ENCODE data around the gene FAM110D.

FAM110D gene

DNA sequence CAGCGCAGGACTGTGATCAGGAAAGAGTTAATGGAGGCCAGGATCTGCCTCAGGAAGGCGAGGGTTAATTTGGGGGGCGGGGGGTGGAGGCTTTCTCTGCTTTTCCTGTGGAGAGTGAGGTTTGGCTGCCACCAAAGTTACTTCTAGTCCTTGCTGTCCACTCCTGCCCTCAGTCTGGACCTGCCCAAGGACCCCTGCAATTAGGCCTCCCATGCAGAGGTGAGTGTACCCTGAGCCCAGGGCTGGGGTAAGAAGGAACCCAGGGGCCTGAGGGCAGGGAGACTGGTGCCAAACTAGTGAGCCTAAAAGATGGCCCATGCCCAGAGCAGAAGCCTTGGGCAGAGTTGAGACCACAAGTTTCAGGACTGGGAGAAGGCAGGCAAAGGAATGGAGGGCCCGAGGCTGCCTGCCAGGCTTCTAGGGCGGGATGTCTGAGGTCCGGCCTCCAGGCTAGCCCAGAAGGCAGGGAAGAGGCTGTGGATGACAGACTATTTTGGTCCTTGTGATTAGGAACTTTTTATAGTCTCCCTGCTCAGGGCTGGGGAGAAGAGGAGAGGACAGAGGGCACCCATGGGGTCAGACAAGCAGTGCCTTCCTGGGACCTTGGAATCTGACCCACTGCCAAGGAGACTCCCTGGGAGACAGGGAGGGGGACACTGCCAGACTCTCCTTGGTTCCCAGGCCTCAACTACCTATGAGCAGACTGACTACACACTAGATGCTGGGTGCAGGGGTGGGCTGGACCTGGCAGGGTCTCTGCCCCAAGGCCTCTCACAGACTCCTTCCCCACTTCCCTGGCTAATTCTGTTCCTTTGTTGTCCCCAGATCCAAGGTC, at the start of gene FAM110D:
FAM110D (plus strand) TSS at position 172 of the 835 bp plus-strand sequence. CDS start 2,213 bp downstream, outside the sequence.
- DNase-seq (ENCODE audit: low spot score), result no peak

DNA sequence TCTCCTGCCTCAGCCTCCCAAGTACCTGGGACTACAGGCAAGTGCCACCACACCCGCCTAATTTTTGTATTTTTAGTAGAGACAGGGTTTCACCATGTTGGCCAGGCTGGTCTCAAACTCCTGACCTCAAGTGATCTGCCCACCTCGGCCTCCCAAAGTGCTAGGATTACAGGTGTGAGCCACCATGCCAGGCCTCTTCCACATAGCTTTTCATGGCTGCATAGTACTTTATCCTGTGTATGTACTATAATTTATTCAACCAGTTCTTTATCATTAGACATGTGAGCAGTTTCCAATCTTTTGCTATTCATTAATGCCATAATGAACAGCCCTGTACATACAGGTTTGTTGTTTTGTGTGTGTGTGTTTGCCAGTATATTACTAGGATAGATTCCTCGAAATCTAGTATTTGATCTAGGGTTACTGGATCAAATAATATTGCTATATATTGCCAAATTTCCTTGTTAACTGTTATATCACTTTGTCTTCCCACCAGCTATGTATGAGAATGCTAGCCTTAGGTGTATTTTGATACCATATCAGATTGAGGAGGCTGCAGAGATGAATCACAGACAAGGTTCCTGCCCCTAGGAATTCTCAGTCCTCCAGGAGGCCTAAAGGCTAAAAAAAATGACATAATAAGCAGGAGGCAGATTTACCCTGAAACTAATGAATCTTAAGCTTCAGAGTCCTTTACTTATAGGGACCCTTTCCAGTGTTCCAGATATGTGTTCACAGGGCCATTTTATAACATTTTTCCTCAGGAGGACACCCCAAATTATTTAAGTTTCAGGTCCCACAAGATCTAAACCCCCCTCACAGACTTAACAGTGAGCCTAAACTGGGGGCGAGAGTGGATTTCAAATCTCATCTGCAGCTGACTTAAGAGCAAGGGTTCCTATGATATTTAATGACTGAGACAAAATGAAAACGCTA, 49.4 kb upstream of the FAM110D start:
- no peak for DNase-seq (ENCODE audit: low spot score)

GRCh38 chr1:26110731-26111529, 47.9 kb upstream of the FAM110D start:
- DNase-seq (ENCODE audit: low spot score), result peak; percentile 76

DNA sequence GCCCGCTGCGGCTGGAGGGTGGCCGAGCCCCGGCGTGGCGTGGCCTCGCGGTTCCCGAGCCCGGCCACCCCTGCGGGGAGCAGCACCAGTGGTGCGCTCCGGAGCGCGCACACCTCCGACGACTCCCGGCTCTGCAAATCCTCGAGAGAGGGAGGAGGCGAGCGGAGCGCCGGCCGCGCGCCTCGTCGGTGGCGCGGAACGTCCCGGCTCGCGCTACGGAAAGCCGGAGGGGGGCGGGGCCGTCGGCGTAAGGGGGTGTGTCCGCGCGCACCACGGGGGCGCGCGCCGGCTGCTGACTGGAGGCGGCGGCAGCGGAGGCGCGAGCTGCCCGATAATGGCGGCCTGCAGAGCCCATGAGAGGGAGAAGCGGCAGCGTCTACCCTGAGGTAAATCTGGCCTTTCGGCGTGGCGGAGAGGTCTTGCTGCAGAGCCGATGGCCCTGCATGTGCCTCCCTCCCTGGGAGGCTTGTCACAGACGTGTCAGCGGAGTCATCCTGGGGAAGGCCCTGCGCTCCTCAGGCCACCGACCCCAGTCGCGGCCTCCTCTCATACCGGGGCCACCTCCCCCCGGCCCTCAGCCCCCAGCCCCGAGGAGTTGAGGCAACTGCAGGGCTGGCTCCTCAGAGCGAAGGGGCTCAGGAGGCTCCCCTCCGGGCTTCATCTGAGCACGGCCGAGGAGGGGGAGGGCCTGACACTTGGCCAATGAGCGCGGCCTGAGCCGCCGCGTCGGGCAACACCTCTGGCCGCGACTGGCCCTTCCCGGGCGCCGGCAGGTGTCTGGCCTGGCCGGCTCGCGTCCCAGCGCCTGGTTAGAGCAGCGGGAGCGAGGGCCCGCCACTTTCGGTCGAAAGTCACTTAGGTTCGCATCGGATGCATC, 47.1 kb upstream of the FAM110D start, which contains the start of gene PDIK1L:
PDIK1L (plus strand) TSS at position 295 of the 877 bp plus-strand sequence. CDS start 2,485 bp downstream, outside the sequence.
- DNase-seq (ENCODE audit: low spot score), result peak; percentile 94

DNA sequence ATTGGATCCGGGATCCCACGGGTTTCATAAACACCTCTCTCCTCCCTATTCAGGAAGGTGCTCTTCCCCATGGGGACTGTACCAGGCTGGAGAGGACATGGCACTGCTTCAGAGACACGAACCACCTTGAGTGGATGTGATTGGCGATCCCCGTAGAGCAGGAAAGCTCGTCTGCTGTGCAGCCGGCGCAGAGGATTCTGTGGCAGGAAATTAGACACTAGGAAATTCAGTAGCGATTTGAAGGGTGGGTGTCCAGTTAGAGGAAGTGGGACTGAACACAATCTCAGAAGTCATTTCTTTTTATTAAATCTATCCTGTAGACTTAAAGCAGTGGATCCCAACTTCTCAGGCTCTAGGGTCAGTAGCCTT, 46.5 kb upstream of the FAM110D start:
- DNase-seq (ENCODE audit: low spot score), result peak; percentile 59

- DNase-seq (ENCODE audit: low spot score), result no peak
Observed at GRCh38 chr1:26114165-26114927, 44.5 kb upstream of the FAM110D start.

GRCh38 chr1:26119892-26120608, 38.8 kb upstream of the FAM110D start:
- peak; percentile 43 for DNase-seq (ENCODE audit: low spot score)

- DNase-seq (ENCODE audit: low spot score), result no peak
Observed at GRCh38 chr1:26121854-26122773, 36.8 kb upstream of the FAM110D start.

DNA sequence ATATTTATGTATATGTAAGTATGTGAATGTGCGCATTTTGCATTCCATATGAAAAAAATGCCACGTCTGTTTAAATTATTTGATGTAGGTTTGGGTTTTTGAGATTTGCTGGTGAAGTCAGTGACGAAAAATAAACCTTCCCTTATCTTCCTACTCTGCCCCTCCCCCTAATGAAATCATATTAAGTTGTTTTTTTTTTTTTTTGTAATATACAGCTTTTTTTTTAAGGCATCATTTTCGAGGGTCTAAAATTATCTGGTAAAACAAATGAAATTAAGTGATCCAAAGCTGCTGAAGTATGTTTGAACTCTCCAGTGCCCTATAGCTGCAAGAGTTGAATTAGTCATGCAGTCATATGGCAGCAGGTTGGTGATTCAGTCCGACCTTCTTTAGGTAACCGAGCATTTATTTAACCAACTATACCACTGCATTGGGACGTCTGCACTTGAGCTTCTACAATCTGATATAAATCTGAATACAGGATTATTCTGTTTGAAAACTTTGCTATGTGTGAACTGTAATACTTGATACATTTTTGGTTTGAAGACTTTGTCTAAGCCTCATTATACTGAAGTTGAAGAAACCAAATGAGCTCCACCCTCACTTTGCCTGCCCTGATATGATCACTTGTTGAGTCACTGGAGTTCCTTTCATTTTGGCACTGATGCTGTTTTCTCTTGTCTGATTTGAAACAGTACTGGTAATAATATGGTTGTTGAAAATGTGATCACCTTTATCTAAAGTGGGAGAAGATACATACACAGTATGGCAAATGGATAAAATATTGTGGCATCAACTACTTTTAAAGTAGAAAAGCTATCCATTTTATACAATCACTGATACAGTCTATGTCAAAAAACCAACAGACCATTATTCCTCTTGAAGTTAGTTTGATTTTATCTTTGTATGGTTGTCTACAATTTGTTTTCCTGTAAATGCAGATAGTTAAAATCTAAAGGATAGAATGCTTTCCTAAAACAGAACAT, 35.6 kb upstream of the FAM110D start:
- DNase-seq (ENCODE audit: low spot score), result no peak

DNA sequence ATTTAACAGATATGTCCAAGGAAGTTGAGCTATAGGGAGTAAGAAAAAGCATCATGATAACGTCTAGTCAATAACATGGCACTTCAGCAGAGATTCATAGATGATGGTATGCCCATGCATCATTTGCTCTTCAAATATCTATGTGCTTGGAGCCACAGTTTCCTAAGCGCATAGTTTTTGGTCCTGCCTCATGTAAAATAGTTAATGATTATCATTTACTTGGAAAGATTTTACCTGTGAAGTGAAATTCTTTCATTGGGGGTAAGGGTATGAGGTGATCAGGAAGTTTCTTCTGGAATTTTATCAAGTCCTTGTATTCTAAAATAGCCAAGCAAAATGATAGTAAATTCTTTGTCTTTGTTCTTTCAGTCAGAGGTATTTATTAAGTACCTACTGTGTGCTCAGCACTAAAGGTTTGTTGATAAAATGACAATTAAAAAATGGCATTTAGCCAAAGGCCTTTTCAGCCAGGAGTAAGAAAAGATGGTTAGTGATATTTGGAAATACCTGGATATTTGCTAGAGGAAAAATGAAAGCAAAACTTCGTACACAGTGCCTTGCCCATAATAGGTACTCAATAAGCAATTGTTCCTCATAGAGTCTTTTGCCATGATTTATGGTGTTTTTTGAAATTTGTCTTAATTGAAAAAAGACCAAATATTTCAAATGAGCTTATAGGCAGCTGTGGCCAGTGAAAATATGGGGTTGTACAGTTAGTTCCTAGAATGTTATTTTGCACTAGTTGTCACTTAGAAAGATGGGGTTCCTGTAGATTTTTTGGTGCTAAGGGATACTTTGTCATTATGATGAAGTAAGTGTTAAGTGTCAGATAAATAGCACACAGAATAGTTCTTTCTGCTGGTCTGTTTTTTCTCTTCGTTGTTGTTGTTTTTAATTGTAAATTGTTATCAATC, 34.2 kb upstream of the FAM110D start:
- no peak for DNase-seq (ENCODE audit: low spot score)

DNA sequence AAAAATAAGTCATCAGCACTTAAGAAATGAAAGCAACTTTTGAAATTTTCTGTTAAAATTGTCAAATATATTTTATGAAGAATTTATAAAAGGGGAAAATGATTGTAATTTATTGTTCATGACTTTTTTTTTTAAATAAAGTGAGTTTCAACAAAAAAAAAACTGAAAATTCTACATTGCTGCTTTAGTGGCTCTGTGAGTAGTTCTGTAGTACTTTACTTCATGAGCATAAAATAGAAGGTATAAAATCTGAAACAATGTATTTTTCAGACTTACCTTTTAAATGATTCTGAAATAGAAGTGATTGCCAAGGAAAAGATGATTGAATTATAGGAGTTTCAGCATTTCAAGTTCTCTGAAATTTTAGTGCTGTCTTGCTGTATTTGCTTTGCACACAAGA, 33.5 kb upstream of the FAM110D start:
- no peak for DNase-seq (ENCODE audit: low spot score)

- DNase-seq (ENCODE audit: low spot score), result no peak
Observed at GRCh38 chr1:26125946-26126320, 32.9 kb upstream of the FAM110D start.

DNA sequence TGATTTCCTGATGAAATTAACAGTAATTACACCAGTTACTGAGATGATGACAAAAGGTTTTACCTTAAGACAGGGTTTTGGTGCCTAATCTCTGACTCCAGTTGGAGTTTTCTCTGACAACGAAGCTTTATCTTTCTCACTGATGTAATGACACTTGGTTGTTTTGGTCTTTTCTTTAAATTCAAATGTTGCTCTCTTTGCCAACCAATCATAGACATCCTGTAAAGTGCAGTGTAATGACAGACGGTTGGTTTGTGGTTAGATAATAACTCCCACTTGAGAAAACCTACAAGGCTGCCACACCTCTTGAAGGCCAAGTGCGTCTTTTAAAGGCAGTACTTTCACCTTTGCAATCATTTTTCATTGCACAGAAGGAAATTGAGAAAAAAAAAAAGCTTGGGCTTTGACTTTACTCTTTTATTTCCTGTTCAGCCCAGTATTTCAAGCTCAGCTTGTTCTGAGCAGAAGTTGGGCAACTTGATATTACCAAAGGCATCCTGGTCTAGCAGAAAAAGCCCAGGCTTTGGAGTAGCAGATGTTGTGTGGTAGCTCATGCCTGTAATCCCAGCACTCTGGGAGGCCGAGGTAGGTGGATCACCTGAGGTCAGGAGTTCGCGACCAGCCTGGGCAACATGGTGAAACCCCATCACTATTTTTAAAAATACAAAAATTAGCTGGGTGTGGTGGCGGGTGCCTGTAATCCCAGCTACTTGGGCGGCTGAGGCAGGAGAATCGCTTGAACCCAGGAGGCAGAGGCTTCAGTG, 32.4 kb upstream of the FAM110D start:
- DNase-seq (ENCODE audit: low spot score), result peak; percentile 90

DNA sequence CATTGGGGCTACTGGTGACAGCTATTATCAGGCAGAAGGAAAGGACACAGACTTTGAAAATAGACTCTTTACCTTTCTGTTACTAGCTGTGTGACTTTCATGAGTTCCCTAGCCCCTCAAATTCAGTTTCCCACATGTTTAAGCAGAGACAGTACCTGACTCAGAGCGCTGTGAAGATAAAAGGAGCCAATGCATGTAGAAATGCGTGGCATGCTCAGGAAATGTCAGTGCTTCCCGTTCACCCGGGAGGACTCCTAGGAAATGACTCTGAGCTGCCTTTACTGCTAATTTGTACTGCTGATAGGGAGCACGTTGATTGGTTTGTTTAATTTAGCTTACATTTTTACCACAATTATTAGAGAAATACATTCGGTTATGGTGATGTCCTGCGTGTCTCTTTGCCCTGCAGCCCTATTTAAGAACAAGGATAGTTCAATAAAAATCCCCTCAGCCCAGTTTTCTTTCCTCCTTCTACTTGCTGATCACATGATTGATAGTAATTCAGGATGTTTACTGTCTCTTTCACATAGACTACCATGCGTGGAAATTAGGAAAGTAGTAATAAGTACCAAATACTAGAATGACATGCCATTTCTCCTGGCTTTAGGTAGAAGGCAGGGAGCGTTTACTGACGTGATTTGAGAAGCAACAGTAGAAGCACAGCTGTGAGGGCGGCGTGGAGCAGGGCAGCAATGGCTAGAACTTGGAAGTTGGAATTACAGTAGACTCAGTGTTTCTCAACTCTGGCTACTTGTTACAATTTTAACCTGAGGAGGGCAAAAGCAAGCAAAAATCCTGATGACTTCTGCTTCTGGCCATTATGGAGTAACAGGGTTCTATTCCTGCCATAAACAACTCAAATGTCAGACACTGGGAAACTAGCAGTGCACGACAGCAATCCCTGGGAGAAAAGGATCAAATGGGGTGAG, 31.4 kb upstream of the FAM110D start:
- no peak for DNase-seq (ENCODE audit: low spot score)

All from NAMALWA (cell line).